Activated T-helper 1 cell treated with Interleukin-2 at 50 U/mL for 16 hours (primary cell): ENCODE measurements around the gene KIFAP3.
"Not testable (repeated sequence)": the region's sequence is repeated elsewhere in the genome, so short reads cannot be mapped to it uniquely, and the experiment has no call there.

Source experiments
- DNase-seq: peaks from one replicate; pipeline ENCODE4 v3.0.0-alpha.2; 2020; ENCODE audit warnings: low read depth

KIFAP3 gene

DNA sequence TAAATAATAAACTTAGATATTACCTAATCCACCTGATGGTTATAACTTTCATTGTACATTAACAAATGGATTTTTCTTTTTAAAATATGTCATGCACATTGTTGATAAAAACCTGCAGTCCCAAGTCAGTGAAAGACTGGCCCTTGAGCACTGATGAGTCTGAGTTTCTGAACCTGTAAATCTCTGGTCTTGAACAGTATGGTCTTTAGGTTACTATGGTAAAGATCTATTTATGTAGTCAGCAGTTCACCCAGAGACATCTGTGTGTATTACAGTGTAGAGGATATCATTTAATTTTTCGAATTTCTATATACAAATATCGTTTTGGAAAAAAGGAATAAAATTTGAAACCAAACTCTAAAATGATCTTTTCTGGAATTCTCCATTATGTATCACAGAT is 150.4 kb downstream of the KIFAP3 start:
- no peak for DNase-seq

DNA sequence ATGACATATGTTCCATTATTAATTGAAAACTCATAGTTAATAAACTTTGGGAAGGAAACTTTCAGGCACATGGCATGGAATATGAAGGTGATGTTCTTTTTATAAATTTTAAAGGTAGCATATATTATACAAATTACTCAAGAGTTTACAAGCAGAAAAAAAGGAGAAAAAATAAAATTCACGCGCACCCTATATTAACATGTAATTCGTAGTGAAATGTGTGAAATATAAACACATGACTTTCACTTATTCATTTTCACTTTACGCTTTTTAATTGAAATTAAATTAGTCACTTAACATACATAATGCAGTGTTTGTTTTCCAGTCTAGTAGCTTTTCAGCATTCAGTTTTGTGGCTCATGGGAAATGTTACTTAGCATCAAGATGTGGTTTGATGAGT is 153.4 kb downstream of the KIFAP3 start:
- no peak for DNase-seq

DNA sequence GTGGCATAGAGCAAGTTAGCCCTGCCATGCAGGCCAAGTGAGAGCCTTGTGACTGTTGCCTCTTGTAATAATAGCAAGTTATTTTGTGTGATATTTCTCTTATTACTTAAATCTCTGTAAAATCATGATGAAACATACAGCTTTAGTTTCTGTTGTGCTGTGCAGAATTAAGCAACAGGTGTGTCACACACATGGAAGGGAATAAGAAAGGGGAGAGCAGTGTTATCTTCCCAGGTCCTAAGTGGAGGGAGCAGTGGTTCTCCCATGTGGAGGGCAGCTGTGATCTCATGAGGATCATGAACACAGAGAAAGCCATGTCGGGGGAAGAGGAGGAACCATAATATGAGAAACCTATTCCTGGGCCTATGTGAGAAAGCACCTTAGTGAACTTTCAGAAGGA is 155.6 kb downstream of the KIFAP3 start:
- no peak for DNase-seq

DNA sequence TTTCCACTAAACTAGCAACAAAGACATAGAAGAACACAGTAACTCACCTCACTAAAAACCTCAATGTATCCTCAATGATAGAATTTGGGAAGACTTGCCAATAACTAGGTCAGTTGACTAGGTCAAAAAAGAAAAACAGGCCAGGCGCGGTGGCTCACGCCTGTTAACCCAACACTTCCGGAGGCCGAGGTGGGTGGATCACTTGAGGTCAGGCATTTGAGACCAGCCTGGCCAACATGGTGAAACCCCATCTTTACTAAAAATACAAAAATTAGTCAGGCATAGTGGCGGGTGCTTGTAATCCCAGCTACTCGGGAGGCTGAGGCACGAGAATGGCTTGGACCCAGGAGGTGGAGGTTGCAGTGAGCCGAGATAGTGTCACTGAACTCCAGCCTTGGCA is 156.3 kb downstream of the KIFAP3 start:
- DNase-seq, result not testable (repeated sequence)

DNA sequence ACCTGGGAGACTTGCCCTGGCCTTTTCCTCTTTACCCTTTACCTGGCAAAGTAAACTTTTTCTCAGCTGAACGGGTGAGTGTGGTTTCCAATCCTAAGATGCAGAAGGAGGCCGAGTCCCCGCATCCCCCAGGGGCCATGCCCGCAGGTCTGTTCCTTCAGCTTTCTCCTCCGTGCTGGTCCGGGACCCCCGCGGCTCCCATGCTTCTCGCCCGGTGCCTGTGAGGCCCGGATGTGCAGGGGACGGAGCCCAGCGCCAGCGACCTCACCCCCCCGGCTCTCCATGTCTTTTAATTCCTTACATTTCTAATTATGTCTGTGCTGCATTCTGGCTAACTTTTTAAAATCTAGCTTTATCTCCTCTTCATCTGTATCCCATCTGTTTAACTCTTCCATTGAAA is 159.3 kb downstream of the KIFAP3 start:
- DNase-seq, result no peak

DNA sequence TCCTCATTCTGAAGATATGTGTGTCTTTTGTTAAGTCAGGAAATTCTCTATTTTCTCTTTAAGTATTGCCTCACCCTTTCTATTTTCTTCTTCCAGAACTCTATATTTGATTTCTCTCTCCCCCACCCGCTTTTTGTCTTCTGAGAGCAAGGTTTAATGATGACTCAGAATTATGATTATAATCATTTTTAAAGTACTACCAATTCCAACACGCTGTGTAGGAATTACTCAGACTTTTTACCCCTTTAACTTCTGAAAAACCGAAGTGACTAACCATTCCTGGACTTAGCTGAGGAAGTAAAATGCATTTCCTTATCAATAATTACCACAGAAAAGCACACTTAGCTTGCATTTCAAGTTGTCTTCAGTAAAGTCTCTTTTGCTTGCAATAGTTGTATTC is 160.0 kb downstream of the KIFAP3 start:
- no peak for DNase-seq

DNA sequence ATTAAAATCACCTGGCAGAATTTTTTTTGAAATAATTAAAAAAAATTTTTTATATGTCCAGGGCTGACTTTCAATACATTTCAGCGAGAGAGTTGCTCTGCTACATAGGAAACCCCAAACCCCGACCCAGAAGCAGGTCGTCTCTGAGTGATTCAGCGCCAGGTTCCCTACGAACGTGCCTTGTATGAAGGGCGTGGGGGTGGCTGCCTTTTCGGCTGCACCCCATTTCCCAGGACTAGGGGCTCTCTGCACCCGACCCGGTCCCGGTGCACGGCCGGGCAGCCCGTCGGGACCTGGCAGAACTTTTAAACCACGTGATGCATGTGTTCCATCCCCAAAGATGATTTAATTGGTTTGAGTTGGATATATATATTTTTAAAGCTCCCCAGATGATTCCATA is 165.0 kb downstream of the KIFAP3 start:
- DNase-seq, result no peak

DNA sequence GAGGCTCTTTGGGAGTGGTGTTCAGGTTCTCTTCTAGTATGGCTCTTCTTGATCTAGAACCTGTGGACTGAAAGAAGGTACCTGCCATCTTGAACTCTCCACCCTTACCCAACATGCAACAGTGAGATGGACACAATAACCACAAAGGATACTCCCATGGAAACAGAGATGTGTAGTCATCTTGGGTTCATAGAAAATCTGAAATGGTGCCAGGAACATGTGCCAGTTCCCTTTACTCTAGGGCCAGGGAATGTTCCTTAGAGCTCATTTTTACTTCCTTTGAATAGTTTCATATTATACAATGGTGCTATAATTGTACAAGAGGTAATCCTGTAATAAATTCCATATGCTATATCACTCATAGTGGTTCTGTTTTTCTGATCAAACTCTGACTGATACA is 167.6 kb downstream of the KIFAP3 start:
- no peak for DNase-seq

DNA sequence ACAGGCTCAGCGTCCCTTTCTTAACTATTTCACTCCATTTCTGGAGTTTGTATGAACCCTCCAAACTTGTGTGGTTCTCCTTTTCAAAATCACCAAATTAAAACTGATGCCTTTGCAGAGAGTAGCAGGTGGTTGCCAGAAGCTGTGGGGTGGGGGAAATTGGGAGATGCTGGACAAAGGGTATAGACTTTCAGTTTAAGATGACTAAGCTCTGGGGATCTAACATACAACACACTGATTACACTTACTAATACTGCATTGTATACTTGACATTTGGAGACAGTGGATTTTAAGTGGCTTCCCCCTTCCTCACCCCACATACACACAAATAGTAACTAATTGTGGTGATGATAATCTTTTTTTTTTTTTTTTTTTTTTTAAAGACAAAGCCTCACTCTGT is 169.7 kb downstream of the KIFAP3 start:
- no peak for DNase-seq

DNA sequence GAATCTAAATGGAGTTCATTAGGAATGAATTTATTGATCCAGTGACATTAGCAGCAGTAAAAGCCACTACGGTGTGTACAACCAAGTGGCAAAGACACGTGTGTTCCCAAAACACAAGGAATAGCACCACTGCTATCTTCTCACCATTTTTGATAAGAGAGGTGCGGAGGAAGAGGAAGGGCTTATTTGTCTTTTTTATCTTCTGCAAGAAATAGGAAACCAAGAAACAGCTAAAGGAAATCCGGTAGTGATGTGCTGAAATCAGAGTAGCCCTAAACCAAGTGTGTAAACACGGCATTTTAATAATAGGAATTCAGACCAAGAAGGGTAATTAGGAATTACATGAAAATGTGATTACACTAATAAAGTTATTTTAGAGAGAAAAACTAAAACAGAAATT is 171.7 kb downstream of the KIFAP3 start:
- no peak for DNase-seq

DNA sequence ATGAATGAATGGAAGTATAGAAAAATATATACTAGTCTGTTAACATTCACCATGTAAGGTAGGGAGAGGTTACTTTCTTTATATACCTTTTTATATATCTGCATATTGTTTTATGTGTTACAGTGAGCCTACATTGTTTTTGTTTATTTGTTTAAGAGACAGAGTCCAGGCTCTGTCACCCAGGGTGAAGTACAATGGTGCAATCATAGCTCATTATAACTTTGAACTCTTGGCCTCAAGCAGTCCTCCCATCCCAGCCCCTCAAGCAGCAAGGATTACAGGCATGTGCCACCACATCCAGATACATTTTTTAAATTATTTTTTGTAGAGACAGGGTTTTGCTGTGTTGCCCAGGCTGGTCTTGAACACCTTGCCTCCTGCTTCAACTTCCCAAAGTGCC is 173.4 kb downstream of the KIFAP3 start:
- DNase-seq, result no peak

DNA sequence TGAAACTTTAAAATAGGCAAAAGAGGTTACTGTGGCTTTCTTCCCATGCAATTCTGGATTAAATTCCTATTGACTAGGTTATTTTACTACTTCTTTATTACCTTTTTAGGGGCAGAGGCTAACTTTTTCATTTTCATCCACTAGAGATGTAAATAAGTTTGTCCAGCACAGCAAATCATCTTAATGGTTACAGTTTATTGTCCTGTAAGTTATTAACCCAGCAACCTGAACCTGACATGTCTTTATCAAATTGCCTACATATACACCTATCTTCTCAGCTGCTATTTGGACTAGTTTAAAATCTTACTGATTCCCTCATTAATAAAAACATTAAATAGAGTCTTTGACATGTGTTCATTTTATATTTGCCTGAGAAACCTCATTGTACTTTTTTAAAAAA is 173.9 kb downstream of the KIFAP3 start:
- no peak for DNase-seq

DNA sequence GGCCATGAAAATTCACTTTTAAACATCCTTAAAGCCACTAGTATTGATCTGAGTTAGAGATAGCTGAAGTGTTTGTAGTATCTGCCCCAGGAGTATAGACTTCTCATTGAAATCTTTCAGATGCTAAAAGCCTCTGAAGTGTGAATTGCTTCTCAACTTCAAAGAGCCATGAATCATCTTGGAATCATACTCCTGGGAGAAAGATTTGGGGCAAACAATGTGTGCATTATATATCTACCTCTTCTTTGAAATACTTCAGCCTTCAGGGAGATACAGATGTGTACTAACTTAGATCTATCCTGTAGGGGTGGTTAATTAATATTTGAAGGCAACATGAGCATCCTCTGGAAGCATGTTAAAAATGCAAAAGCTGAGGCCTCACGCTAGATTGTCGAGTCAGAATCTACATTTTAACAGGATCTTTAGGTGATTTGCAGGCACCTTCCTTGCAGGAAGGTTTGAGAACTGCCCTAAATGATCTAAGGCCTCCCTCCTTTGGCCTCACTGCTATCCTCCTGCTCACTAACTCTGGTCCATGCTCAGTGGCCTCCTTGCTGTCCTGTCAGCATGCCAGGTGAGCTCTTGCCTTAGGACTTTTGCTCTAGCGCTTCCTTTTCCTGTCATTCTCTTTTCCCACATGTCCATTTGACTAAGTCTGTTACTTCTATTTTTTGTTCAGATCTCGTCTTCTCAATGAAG is 174.8 kb downstream of the KIFAP3 start:
- no peak for DNase-seq

DNA sequence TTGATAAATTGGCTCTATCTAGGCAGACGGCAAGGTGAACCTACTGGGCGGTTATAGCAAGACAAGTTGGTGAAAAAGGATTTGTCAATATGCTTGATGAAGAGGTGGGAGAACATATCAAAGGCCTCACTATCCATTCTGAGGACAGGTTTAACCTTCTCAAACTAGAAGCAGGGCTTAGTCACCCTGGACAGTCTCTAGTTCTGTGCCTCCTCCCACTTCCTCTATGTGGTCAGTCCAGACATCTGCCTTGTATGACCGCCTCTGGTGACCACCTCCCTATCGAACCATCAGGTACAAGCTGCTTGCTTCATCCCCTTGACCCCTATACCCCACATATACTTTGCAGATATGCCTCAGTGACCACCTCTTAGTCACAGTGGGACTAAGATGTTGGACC is 178.5 kb downstream of the KIFAP3 start:
- no peak for DNase-seq

DNA sequence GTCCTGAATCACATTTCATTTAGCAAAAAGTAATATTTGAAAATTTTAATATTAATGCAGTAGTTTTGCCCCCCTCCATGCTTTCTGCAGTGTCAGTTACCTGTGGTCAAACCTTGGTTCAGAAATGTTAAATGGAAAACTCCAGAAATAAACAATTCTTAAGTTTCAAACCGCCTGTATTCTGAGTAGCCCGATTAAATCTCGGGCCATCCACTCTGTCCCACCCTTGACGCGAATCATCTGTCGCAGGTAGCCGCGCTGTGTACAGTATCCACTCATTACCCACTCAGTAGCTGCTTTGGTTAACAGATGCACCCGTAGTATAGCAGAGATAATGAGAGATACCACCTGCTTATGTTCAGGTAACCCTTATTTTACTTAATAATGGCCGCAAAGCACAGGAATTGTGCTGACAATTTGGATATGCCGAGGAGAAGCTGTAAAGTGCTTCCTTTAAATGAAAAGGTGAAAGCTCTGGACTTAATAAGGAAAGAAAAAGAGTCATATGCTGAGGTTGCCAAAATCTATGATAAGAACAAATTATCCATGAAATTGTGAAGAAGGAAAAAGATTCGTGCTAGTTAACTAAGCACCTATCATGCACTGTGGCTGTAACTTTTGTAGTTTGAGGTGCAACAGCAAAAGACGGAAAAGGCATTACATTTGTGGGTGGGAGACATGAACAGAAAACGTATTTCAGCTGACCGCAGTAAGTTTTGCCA is 179.9 kb downstream of the KIFAP3 start:
- no peak for DNase-seq

DNA sequence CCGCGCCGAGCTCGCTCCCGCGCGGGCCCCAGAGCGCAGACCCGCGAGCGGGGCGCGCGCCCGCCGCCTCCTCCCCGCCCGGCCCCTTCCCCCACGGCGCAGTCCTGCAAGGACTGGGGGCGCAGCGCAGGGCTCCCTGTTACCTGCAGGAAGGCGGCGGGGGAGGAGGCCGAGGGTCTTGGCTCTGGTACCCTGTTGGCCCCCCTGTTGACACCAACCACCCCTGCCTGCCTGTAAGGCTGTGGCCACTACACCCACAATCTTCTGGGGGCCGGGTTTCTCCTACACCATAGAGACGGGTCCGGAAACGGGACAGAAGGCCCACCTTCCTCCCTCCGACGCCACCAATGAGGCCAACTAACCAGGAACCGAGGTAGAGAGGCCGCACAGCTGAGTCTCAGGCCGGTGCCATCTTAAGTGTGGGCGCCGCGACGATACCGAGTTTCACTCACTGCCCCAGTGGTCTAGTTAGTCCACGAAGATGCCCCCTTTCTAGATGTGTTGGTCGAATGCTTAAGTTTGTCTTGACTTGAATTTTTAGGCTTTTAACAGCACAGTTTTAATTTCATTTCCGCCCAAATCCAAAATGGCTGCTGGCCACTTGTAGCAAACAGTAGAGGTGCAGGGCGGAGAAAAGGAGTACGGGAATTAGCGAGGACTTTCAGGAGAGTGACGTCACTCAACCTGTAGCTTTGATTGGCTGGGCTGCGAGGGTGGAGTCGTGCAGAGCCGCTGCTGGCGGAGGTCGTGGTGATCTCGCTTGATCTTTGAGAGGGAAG is 180.7 kb downstream of the KIFAP3 start, which contains the start of gene SCYL3:
SCYL3 (minus strand) TSS at position 252 of the 779 bp plus-strand sequence. CDS start 5,056 bp downstream, outside the sequence.
- peak; percentile 79 for DNase-seq

DNA sequence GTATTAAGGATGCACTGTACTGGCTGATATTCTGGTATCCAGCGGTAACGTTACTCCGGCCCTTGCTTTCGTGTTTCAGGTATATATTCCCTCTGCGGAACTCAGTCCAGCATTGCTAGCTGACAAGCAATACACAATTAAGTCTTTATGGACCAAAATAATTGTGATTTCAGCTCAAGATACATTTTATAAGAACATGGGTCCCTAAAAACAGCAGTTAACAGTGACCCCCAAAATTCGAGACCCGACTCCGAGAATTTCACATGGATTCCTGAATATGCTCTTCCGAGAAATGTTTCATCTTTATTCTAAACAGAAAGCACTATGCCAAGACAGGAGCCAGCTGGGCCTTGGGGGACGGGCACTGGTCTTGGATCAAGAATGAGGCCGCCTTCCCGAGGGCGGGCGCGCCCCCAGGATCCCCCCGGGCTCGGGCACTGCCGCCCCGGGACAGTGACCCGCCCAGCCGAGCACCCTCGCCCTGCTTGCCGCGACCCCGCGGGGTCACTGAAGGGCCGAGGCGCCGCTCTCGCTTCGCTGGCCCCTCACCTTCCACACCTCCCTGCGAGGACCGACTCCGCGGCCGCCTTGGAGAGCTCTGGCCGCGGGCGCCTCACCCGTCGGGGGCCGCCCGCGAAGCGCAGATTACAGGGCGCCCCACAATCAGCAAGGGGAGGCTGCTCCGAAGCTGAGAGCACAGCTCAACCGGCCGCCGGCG is 181.4 kb downstream of the KIFAP3 start:
- DNase-seq, result no peak

DNA sequence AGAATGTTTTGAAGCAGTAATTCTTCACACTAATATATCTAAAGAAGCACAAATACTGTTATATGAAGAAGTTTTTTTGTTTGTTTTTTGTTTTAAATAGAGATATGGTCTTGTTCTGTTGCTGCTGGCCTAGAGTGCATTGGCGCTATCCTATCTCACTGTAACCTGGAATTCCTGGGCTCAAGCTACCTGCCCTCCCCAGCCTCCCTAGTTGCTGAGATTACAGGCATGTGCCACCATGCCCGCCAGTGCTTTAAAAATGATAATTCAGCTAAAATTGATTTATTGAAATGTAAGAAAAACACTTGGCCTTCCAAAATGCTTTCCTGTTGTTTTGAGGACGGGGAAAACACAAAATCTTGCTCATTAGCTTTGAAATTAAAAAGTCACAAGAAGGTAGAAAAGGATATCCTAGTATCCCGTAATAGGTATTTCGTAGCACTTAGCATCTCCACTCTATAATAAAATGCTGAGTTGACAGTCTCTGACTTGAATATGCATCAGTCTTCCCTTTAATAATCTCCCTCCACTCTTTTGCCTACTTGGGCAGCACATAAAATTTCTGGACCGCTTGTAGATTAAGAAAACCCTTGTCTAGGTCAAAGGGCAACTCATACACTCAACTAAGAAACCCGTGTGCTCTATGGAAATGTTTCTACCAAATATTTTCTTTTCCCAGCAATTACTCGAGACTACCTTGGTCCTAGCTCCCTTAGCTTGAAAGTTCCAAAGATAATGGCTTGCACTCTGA is 182.1 kb downstream of the KIFAP3 start:
- no peak for DNase-seq

DNA sequence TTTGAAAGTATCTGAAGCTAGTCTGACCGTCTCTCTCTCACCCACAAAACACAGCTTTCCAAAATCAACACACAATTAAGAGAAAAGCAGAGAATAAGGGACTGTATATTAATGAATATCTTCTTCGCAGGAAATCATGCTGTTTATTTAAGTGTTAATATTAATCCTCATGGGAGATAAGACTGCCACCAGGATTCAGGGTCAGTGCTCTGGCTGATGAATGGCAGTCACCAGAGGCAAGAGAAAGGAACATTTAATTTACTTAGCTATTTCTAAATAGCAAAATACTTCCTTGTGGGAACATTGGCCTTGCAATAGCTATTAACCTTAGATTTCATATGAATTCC is 183.0 kb downstream of the KIFAP3 start:
- no peak for DNase-seq

DNA sequence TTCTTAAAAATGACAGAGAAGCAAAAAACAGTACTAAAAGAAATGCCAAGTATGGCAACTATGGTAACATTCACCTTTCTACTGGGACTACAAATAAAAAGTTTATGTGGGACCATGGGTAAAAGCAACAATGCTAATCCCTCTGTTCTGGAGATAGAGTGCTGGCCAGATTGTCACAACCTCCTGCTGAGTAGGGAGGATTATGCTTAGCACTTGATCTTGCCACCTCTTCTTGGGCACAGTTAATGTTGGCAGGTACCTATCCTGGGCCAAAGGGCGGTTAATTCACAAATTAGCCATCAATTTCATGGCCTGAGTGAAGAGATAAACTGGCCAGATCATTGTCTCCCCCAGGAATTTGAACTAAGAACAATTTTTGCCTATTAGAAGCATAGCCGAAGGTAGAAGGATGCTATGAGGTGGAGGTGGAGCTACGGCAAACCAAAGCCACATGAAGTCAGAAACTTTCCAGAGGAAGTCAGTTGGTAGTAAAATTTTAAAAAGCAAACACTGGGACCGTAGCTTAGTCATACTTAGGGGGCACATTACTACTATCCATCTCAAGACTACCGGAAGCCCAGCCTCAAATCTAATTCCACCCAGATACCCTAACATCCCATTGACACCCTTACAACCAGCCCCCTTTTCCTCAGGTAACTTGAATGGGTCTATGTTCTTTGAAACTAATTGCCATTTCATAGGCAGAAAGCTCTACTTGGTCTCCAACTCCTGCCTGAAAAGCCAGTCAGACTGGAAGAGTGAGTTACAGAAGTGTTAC is 183.5 kb downstream of the KIFAP3 start:
- no peak for DNase-seq

DNA sequence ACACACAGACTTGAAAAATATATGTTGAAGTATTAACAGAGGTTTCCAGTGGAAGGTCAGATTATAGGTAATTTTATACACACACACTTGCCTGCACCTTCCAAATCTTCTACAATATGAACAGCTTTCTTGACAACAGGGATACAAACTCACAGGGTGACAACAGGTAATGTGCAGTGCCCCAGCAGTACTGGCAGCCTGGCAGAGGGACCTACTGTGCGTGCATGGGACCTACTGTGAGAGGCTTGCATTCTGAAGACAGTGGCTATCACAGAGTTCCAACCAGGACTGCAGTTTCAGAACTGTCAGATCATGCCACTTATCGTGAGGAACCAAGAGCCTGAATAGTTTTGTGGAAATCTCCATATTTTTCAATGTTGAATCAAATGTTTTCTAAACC is 184.6 kb downstream of the KIFAP3 start:
- DNase-seq, result no peak
